ENCODE data around the gene LPAR3.

LPAR3 gene

GRCh38 chr1:84773195-84773594, 119.8 kb downstream of the LPAR3 start:
- DNase-seq: no peak

GRCh38 chr1:84772428-84772943, 120.5 kb downstream of the LPAR3 start:
- DNase-seq: peak; percentile 30

- DNase-seq: no peak
These were observed 121.1 kb downstream of the LPAR3 start for GRCh38 chr1:84771895-84772294.

- DNase-seq: no peak
These were observed 122.5 kb downstream of the LPAR3 start for GRCh38 chr1:84770481-84770880.

- DNase-seq: no peak
These were observed 123.4 kb downstream of the LPAR3 start for GRCh38 chr1:84769636-84770035.

GRCh38 chr1:84768634-84769033, 124.4 kb downstream of the LPAR3 start:
- DNase-seq: no peak

GRCh38 chr1:84763912-84764680, 128.9 kb downstream of the LPAR3 start:
- DNase-seq: no peak

GRCh38 chr1:84762664-84763063, 130.3 kb downstream of the LPAR3 start:
- no peak for DNase-seq
